ENCODE measurements around the gene SFT2D2.

SFT2D2 gene

GRCh38 chr1:168223261-168223660 is 2.5 kb upstream of the SFT2D2 start:
- no peak for DNase-seq (ENCODE audit: low read depth)

GRCh38 chr1:168223681-168224540 is 1.9 kb upstream of the SFT2D2 start:
- DNase-seq (ENCODE audit: low read depth) = no peak

GRCh38 chr1:168224991-168225390 is 813 bp upstream of the SFT2D2 start:
- no peak for DNase-seq (ENCODE audit: low read depth)

- no peak for DNase-seq (ENCODE audit: low read depth)
Measured at GRCh38 chr1:168227620-168228019, 1.8 kb downstream of the SFT2D2 start.

- DNase-seq (ENCODE audit: low read depth) = no peak
Measured at GRCh38 chr1:168229893-168230292, 4.1 kb downstream of the SFT2D2 start.

GRCh38 chr1:168230709-168231108 is 4.9 kb downstream of the SFT2D2 start:
- no peak for DNase-seq (ENCODE audit: low read depth)

GRCh38 chr1:168234846-168235547 is 9.2 kb downstream of the SFT2D2 start:
- DNase-seq (ENCODE audit: low read depth) = peak; percentile 43

- DNase-seq (ENCODE audit: low read depth) = no peak
Measured at GRCh38 chr1:168235548-168235885, 9.7 kb downstream of the SFT2D2 start.

- no peak for DNase-seq (ENCODE audit: low read depth)
Measured at GRCh38 chr1:168235937-168236336, 10.1 kb downstream of the SFT2D2 start.

- DNase-seq (ENCODE audit: low read depth) = no peak
Measured at GRCh38 chr1:168236836-168237611, 11.2 kb downstream of the SFT2D2 start.

- DNase-seq (ENCODE audit: low read depth) = no peak
Measured at GRCh38 chr1:168243198-168243597, 17.4 kb downstream of the SFT2D2 start.

- DNase-seq (ENCODE audit: low read depth) = no peak
Measured at GRCh38 chr1:168243636-168244212, 17.9 kb downstream of the SFT2D2 start.

- no peak for DNase-seq (ENCODE audit: low read depth)
Measured at GRCh38 chr1:168245042-168245441, 19.2 kb downstream of the SFT2D2 start.

- no peak for DNase-seq (ENCODE audit: low read depth)
Measured at GRCh38 chr1:168246506-168246905, 20.7 kb downstream of the SFT2D2 start.

GRCh38 chr1:168252204-168252733 is 26.5 kb downstream of the SFT2D2 start:
- no peak for DNase-seq (ENCODE audit: low read depth)

- DNase-seq (ENCODE audit: low read depth) = no peak
Measured at GRCh38 chr1:168256164-168256563, 30.4 kb downstream of the SFT2D2 start.

- DNase-seq (ENCODE audit: low read depth) = no peak
Measured at GRCh38 chr1:168257397-168257796, 31.6 kb downstream of the SFT2D2 start.

- DNase-seq (ENCODE audit: low read depth) = no peak
Measured at GRCh38 chr1:168259567-168259966, 33.8 kb downstream of the SFT2D2 start.

- DNase-seq (ENCODE audit: low read depth) = no peak
Measured at GRCh38 chr1:168260393-168260792, 34.6 kb downstream of the SFT2D2 start.

GRCh38 chr1:168261390-168261789 is 35.6 kb downstream of the SFT2D2 start:
- DNase-seq (ENCODE audit: low read depth) = no peak

- no peak for DNase-seq (ENCODE audit: low read depth)
Measured at GRCh38 chr1:168263130-168263529, 37.3 kb downstream of the SFT2D2 start.

- no peak for DNase-seq (ENCODE audit: low read depth)
Measured at GRCh38 chr1:168264296-168264695, 38.5 kb downstream of the SFT2D2 start.
